ENCODE data around the gene SPTBN5.

GRCh38 chr15:41809526-41810220 is 84.2 kb downstream of the SPTBN5 start:
- no peak for TF ChIP-seq CTCF (IDR thresholded peaks at IDR 0.05)
- TF ChIP-seq POLR2A (IDR thresholded peaks at IDR 0.05) = no peak
